Heart left ventricle (tissue), 11 donors: ENCODE measurements around the gene C14orf132. TPM values are rescaled to one million over a fixed set of nuclear protein-coding genes. Genes with fewer than 3 reads are reported as not detected.

Experiments
- polyA plus RNA-seq, 2 donors: library from polyadenylated mRNA; stranded (reverse); fragments of 200-250 nt; gene quantifications; one replicate each; pipeline ENCODE4 v1.2.3, GENCODE V29; 2013
- total RNA-seq, 9 donors: library from RNA; depleted of rRNA in 2 of 9; stranded (reverse); fragments of >200 nt in 2 of 9; fragmentation: NEBNext Ultra II Directional in 3 of 9; extraction: Animal tissue kit (Norgen Biotek cat#: 25700) in 3 of 9; gene quantifications; one replicate each; pipeline versions ENCODE4 v1.1.0 to v1.2.4, GENCODE V29; 2016 to 2023
- donor health status: ischemic (EF 13 %, LVEDD 7.1; RV severe dilation, severe dysfunction).
- donor health status: healthy with polysubstance abuse.
- donor health status: DM: no; HTN: yes; CAD: no.
- donor health status: DM: no; HTN: no; CAD: no.
- donor health status: ischemic (EF 25% LVEDD 5.7; RV mildly dilated, moderate dysfunction).
- donor health status: healthy.
- donor health status: DM: yes; HTN: yes; CAD: no.
- donor health status: PGD.
- donor health status: nonischemic (EF 23%, LVEDD 6.1; RV moderate dilation, normal function).

C14orf132 gene
- total and polyA plus RNA-seq, 11 donors: 0.76 to 14.9 (median 1.8) TPM

Other genes starting within 250 kb of the C14orf132 start
- gene TUNAR, start 162.5 kb upstream of the C14orf132 start, total RNA-seq: not detected
- gene TUNAR, start 162.5 kb upstream of the C14orf132 start, polyA plus RNA-seq: not detected
- gene BDKRB2, start 165.5 kb downstream of the C14orf132 start, total RNA-seq: 1 to 10 TPM in 5 of 9 donors, under 1 TPM in 4; 0.14 to 3.3 (median 1.0) TPM
- under 1 TPM; 0.27 to 0.49 TPM for gene BDKRB2, start 165.5 kb downstream of the C14orf132 start, polyA plus RNA-seq
- 1 to 10 TPM in 2 of 9 donors, not detected in 7; 1.4 to 1.7 TPM for gene BDKRB1, start 216.8 kb downstream of the C14orf132 start, total RNA-seq
- gene BDKRB1, start 216.8 kb downstream of the C14orf132 start, polyA plus RNA-seq: under 1 TPM; 0.08 to 0.23 TPM